DMS 273 (cell line): ENCODE data around the gene LIN9.

ENCODE experiments used
- DNase-seq: peaks from one replicate; lab custom pipeline; 2025; ENCODE audit not compliant: unreplicated experiment; lab: John Stamatoyannopoulos, UW

Gene LIN9

GRCh38 chr1:226181996-226182714 lies 126.8 kb downstream of the LIN9 start:
- DNase-seq = peak; percentile 69
